HG03175 (cell line): Measurements from ENCODE around the gene CCDC192.

Experiments
- ATAC-seq: cut with Tn5 transposase; IDR thresholded peaks from one replicate; pipeline ENCODE4 v1.9.1; 2021; ENCODE audit warnings: mild to moderate bottlenecking, moderate library complexity; ENCODE audit not compliant: unreplicated experiment

The CCDC192 gene

DNA sequence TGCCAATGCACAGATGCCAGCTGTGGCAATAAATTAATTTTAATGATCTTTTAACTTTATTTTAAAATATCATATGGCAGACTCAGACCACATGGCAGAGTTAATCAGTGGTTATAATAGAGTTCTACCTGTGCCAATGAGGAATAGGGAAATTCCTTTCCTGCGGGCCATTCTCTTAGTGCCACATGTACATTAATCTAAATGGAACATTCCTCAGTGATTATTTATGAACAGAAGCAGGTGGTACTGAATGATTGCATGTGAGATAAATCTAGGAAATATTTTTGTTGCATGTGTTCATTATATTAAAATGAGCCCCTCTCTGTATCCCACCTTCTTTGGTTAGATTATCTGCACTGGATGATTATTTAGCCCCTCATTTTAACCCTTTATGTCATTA is 102.3 kb downstream of the CCDC192 start:
- no peak for ATAC-seq

- no peak for ATAC-seq
Observed at GRCh38 chr5:127806776-127807175, 103.6 kb downstream of the CCDC192 start.

DNA sequence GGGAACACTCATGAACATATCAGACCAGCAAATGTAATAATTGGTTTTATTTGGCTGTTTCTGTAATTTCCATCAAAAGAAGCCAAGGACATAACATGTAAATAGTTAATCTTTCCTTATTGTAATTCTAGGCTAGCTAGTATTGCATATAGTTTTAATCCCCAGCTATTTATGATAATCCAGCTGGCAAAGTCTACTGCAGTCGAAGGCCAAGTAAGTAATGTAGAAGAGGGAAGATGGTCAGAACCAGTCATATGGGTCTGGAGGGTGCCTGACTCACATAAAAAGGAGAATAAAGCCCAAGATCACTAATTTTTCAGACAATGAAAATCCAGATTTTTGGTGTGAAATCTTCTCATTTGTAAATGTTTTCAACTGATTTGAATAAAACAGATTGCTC is 106.3 kb downstream of the CCDC192 start:
- ATAC-seq, result no peak

DNA sequence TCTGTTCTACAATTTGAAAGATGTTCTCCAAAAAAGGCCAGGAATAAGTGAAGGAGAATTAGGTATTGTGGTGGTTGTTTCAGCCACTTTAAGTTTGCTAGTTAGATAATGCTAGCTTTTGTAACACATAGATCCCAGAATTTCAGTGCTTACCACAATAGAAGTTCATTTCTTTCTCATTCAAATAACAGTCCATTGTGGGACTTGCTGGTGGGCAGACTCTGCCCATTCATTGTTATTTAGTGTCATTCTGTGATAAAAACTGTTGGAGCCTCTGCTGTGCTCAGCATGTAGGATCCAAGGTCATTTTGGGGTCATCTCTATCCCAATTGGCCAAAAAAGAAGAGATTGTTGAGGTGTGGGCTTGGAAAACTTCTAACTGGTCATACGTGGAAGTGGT is 106.8 kb downstream of the CCDC192 start:
- no peak for ATAC-seq

- ATAC-seq, result no peak
Observed at GRCh38 chr5:127810707-127811490, 107.7 kb downstream of the CCDC192 start.

DNA sequence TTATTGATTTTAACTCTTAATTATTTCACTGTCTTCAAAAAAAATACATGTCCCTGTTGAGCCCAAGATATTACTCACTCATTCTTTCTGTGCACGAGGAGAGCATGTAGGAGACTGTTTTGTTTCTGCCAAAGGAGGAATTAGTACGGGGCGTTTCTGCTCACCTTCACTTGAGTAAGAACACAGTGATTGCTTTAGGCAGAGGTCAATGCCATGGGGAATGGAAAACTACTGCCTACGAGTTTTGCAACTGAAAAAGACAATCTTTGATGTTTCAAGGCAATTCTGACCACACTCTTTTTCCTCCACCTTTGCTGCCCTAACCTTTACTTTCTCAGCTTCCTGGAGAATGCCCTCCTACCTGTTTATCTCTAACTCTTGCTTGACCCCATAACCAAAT is 109.4 kb downstream of the CCDC192 start:
- ATAC-seq, result no peak

GRCh38 chr5:127813633-127814587 is 110.7 kb downstream of the CCDC192 start:
- peak; percentile 55 for ATAC-seq

DNA sequence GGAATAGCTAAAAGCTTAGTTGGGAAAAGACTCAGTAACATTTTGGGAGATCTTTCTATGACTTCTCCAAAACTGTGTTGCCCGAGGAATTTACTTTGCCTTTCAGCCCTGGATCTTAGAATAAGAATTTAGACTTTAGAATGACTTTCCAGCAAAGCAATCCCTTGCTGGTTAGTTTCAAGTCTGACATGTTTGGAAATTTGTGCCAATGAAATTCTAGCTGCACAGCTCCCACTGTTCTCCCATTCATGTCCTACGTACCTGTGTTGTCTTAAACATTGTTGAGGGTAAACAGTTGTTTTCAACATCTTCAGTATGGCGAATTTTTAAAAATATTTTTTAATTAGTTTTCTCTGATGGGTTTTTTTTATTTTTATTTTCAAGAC is 111.4 kb downstream of the CCDC192 start:
- ATAC-seq, result no peak

GRCh38 chr5:127820910-127821553 is 117.8 kb downstream of the CCDC192 start:
- peak; percentile 98 for ATAC-seq

DNA sequence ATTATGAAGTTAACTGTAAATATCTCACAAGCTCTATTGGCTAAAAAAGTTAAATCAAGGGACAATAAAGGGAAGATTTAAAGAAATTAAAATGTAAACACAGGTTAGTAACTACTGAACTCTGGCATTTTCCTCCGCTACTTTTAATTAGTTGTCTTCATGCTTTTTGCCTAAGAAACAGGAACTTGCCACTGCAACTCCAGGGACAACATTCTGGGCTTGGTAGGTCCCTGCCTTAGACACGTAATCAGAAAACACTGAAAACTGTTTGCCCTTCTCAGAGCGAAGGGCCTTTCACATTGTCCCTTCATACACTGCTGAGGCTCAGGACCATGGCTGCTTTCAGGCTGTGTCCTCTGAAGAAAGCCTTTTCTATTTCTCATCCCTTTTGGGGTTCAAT is 118.7 kb downstream of the CCDC192 start:
- ATAC-seq, result no peak

- no peak for ATAC-seq
Observed at GRCh38 chr5:127824126-127824525, 120.9 kb downstream of the CCDC192 start.

DNA sequence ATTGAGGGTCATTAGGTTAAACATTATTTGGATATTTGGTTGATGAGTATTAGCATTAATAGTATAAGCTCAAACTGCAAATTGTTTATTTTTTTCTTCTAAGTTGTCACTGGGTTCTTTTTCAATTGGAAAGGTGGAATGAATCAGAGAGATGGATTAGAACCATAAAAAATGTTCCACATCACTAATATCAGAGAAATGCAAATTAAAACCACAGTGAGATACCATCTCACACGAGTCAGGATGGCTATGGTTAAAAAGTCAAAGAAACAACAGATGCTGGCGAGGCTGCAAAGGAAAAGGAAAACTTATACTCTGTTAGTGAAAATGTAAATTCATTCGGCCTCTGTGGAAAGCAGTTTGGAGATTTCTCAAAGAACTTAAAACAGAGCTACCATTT is 122.8 kb downstream of the CCDC192 start:
- no peak for ATAC-seq

DNA sequence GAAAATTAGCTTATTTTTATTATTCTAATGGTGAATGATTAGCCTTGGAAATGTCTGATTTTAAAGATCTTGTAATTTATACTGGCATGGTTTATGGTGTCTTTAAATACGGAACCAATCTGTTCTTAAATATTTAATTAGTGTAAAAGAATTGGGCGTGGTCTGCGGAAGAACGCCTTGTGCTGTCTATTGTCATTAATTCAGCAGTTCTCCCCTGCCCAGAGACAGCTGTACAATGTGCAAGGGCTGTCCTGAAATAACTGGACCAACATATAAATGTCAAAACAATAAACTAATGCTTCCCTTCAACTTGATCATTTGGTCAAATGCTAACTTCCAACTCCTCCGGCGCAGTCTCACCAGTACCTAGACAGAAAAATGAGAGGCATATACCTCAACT is 124.3 kb downstream of the CCDC192 start:
- no peak for ATAC-seq

DNA sequence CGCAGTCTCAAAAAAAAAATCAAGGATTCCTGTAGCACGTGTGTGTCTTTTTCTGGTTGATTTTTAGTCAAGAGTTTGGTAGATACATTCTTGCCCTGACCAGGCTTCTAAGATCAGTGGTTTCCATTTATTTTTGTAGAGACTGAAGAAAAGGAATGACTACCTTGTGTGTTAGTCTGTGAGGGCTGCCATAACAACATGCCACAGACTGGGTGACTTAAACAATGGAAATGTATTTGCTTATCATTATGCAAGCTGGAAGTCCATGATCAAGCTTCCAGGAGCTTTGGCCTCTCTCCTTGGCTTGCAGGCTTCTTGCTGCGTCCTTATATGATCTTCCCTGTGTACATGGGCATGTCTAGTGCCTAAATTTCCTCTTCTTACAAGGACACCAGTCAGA is 127.0 kb downstream of the CCDC192 start:
- ATAC-seq, result no peak

DNA sequence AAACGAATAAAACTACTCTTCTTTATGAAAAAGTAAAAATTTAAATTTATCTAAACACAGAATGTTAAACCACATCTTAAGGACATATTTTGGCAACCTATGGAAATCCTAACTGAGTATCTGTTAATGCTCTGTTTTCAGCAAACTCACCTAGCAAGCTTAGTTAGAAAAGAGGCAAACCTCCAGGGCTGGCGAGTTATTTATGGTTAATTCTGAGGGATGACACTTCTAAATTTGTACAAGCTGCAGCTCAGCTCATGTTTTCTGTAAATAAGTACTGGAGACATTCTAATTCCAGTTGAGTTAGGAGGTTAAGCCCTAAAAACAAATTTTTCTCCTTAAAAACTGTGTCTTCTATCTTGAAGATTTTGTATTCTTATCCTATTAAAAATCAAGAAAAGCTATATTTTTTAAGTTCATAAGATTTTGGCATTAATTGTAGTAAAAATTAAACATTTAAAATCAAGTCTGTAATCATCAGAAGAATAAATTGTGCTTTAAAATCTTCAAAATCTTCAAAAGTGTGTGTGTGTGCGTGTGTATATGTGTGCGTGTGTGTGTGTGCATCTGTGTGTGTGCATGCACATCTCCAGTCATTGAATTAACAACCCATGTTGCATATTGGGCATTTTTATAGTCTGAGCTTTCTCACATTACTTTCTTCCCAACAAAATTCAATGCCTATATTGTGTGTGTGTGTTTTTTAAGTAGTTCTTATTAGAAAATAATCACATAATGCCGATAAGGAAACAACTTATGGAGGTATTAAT is 127.8 kb downstream of the CCDC192 start:
- no peak for ATAC-seq

- ATAC-seq, result no peak
Observed at GRCh38 chr5:127832067-127832466, 128.9 kb downstream of the CCDC192 start.

GRCh38 chr5:127834094-127834531 is 130.9 kb downstream of the CCDC192 start:
- ATAC-seq, result peak; percentile 56

GRCh38 chr5:127834554-127834953 is 131.4 kb downstream of the CCDC192 start:
- no peak for ATAC-seq

GRCh38 chr5:127838661-127839060 is 135.5 kb downstream of the CCDC192 start:
- no peak for ATAC-seq

GRCh38 chr5:127839072-127839471 is 135.9 kb downstream of the CCDC192 start:
- ATAC-seq, result peak; percentile 44
